GM20431 (cell line): ENCODE data around the gene SLC8B1.

Experiments
- in situ Hi-C: fragments of 300-500 bp; cut with MseI, MboI; formaldehyde crosslinking; loops from one replicate; pipeline ENCODE4 v1.15.0; 2020; ENCODE audit warnings: low sequenced_read_pairs; ENCODE audit not compliant: unreplicated experiment

The SLC8B1 gene

DNA sequence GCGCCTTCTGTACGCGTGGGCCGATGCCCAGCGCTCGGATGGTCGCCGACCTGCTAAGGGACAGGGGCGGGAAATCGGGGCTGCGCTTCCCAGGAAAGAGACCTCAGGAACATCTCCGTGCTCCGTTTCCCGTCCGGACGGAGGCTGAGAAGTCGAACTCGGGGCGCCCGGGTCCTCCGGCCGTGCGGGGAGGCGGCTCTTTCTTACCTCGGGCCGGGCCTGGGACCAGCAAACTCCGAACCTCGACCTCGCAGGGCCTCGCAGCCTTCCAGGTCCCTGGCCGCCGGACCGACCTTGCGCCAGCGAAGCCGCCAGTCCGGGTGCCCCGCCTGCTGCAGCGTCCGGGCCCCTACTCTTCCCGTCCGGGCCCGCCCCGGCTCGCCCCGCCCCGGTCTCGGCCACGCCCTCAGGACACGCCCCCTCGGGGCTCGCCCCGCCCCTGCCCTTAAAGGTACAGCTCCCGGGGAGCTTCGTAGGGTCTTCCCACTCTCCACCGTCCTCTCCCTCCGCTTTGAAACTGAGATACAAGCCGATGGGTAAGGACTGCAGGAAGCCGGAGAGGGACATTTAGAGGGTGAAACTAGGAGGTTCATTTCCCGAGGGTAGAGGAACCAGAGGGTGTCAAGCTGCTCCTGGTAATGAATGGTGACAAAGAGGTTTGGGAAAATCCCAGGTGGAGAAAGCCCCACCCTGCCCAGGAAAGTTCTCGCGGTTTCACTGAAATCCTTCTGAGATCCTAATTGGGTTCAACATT is at the start of gene SLC8B1:
Gene SLC8B1 (minus strand): TSS at position 324 of the 754 bp plus-strand sequence. CDS start 2,231 bp downstream, outside the sequence.
- in situ Hi-C loops: no loop called here

GRCh38 chr12:113382206-113382605 is 47.3 kb upstream of the SLC8B1 start:
- in situ Hi-C loops: no loop called here

GRCh38 chr12:113381220-113381619 is 46.3 kb upstream of the SLC8B1 start:
- in situ Hi-C loops: no loop called here

DNA sequence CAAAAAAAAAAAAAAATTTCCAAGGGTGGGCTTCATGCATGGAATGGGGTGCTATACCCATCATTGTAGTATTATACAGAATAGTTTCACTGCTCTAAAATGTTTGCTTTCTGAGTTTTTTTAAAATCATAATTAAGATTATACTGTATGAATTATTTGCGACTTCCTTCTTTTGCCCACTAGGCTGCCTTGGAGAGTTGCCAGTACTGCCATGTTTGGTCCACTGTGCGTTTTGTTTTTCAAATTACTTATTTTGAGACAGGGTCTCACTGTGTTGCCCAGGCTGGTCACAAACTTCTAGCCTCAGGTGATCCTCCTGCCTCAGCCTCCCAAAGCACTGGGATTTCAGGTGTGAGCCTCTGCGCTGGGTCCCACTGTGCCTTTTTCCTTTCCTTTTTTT is 43.4 kb upstream of the SLC8B1 start:
- in situ Hi-C loops: no loop called here

GRCh38 chr12:113374823-113375428 is 40.0 kb upstream of the SLC8B1 start:
- in situ Hi-C loops: no loop called here

- in situ Hi-C loops: no loop called here
These were observed 39.1 kb upstream of the SLC8B1 start for GRCh38 chr12:113373969-113374368.

DNA sequence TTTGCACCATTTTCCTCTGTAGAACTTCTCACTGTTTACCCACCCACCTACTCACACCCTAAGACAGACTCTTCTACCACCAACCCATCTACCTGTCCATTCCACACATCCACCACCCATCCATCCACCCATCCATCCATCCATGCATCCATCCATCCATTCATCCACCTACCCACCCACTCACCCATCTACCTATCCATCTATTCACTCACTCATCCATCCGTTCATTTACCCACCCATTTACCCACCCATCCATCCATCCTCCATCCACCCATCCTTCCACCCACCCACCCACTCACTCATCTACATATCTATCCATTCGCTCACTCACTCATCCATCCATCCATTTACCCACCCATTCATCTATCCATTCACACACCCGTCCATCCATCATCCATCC is 38.5 kb upstream of the SLC8B1 start:
- in situ Hi-C loops: no loop called here

- in situ Hi-C loops: no loop called here
These were observed 37.5 kb upstream of the SLC8B1 start for GRCh38 chr12:113372371-113372770.

DNA sequence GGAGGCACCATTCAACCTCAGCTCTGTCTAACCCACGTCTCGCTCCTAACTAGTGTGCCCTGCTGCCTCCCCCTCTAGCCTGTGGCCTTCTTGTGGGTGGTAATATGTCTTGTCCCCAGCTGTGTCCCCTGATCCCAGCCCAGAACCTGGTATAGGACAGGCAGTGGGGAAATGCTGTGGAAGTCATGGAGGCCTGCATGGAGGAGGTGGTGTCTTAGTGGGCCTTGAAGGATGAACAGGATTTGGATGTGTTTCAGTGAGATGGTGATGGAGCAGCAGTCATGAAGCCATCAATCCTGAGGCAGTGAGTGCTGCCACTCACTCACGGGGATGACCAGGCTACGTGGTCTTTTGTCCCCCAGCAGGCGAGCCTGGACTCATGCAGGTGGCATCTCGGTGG is 36.9 kb upstream of the SLC8B1 start:
- in situ Hi-C loops: no loop called here

GRCh38 chr12:113370923-113371682 is 36.2 kb upstream of the SLC8B1 start:
- in situ Hi-C loops: no loop called here

DNA sequence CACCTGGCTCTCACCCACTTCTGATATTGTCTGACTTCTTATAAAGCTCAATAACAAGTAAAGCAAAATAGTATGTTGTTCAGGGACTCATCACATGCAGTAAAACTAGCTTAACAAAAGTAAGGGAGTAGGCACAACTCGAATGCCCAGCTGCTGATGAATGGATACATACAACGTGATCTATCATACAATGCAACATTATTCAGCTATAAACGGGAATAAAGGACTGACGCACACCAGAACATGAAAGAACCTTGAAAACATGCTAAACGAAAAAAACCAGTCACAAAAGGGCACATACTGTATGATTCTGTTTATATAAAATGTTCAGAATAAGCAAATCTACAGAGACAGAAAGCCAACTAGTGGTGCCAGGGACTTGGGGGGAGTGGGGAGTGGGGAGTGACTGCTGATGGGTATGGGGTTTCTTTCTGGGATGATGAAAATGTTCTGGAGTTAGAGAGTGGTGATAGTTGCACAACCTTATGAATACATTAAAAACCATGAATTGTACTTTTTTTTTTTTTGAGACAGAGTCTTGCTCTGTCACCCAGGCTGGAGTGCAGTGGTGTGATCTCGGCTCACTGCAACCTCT is 34.6 kb upstream of the SLC8B1 start:
- in situ Hi-C loops: no loop called here

DNA sequence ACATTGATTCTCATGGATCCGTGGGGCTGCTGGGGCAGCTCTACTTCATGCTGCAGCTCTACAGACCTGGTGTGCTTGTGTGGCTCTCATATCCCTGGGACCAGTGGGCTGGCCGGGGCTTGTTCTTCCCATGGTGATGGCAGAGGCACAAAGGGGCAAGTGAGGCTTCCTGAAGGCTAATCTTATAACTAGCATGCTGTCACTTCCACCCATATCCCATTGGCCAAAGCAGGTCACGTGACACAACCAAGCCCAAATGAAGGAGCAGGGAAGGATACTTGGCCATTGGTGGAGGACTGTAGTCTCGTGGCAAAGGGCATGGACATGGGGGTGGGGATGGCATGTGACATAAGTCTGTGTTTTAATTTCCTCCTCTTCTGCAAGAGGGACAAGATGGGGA is 33.4 kb upstream of the SLC8B1 start:
- in situ Hi-C loops: no loop called here

DNA sequence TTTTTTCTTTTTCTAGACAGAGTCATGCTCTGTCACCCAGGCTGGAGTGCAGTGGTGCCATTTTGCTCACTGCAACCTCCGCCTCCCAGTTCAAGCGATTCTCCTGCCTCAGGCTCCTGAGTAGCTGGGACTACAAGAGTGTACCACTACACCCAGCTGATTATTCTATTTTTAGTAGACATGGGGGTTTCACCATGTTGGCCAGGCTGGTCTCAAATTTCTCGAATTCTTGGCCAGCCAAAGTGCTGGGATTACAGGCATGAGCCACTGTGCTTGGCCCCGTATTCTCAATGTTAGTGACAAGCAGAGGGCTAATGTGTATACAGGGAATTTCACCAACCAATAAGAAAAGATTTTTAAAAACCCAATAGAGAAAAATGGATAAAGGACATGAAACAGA is 31.9 kb upstream of the SLC8B1 start:
- in situ Hi-C loops: no loop called here

DNA sequence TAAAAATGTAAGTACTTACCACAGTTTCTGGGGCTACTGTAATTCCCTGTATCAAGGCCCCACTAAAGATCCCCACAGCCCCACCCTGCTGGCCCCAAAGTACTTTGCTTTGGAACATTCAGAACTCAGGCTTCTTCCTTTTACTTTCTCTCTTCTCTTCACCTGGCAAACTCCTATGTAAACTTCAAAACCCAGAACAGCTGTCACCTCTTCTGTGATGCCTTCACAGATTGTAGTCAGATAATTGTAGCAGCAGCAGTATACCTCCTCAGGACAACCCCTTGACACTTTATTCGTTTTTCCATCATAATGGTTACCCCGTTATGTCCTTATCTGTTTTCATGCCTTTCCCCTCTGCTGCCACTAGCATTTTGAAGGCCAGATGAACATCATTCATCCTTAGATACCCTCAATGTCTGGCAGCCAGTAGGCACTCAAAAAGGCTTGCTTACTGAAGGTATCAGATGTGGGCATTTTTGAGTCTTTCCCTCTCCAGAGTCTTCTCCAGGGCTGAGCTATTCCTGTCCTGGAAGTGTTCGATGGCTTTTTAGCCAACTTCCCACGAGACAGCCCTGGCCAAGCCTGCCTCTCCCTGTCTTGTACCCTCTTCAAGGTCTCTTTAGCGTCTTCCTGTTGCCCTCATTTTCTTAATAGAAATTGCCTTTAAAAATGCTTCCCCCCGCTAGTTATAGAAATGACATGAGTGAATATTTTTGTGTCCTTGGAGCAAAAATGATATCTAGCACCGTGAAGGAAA is 30.9 kb upstream of the SLC8B1 start:
- in situ Hi-C loops: no loop called here

GRCh38 chr12:113364698-113365097 is 29.8 kb upstream of the SLC8B1 start:
- in situ Hi-C loops: no loop called here

DNA sequence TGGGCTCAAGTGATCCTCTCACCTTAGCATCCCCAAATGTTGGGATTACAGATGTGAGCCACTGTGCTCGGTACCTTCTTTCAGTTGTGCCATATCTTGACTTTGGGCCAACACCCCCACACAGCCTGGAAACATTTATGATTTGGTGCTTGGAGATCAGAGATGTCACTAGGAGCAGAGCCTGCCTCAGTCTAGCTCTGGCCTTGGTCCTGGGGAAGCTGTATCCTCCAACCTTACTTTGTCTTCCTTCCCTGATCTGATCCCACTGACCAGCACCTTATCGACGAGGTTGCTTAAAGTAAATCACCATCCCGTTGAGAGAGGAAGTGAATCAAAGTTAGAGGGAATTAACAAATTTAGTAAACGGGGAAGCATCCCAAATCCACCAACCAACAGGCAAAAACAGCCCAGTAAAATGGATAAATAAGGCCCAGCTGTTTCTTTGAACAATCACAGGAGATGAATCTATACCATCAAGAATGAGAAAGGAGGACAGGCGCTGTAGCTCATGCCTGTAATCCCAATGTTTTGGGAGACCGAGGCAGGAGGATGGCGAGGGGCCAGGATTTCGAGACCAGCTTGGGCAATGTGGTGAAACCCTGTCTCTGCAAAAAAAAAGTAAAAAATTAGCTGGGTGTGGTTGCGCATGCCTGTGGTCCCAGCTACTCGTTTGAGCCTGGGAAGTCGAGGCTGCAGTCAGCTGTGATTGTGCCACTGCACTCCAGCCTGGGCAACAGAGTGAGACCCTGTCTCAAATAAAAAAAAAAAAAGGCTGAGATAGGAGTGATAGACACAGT is 26.9 kb upstream of the SLC8B1 start:
- in situ Hi-C loops: no loop called here

DNA sequence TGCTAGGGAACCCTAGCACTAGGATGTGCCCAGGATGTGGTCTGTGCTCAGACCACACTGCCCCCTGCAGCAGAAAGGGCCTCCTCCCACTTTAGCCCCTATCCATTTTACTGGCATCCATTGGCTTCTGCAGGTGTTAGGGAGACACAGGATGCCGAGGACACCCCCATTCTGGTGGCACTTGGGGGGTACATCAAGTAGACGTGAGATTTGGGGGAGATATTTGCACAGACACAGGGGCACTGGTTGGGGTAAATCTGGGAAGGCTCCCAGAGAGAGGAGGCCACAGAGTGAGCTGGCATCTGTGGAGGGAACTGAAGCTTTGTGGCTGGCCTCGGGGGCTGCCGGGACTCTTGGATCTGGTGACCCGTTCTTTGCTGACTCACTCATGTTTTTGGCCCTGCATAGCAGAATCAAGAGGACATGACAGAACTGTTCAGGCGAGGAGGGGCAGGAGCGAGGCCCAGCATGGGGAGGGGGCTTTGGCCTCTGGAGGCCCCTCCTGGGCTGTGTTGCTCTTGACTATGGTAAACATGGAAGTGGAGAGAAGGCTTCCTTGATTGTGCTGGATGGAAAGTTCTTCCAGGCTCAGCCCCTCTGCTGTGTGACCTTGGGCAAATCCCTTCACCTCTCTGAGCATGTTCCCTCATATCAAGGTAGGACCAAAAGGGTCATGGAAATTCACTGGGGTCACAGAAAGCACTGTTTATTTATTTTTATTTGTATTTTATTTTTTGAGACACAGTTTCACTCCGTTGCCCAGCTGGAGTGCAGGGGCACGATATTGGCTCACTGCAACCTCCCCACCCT is 25.2 kb upstream of the SLC8B1 start:
- in situ Hi-C loops: no loop called here

DNA sequence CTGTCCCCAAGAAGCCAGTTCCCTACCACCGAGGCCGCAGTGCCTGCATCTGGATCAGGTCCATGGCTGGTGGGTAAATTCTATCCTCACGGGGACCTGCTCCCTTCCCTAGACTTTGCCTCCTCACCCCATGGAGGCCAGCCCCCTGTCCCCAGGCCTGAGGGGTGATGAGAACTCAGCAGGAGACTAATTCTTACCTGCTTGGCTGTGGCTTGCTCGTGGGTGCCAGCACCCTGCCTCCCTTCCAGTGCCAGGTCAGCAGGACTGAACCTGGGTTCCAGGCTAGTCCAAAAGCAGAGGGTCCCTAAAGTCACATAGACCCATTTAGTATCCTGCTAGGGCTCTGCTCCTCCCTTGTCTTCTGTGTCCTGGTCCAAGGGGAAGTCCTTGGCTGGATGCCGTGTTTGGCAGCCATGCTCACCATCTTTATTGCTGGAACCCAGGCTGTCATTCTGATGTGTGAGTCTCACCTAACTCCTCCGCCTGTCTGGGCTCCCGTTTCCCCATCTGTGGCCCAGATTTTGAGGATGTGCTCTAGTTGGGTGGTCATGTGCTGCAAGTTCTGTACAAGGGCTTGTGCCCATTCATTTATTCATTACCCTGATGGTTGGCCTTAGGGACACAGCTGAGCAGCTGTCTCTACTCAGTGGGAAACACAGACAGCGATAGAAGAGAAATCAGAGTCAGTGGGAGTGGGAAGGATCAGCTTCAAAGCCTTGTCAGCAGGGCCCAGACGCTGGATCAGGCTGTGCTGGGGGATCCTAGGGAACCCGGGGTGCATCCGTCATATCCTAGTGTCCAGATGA is 24.4 kb upstream of the SLC8B1 start:
- in situ Hi-C loops: no loop called here
